ENCODE measurements around the gene GSE1.

Gene GSE1

DNA sequence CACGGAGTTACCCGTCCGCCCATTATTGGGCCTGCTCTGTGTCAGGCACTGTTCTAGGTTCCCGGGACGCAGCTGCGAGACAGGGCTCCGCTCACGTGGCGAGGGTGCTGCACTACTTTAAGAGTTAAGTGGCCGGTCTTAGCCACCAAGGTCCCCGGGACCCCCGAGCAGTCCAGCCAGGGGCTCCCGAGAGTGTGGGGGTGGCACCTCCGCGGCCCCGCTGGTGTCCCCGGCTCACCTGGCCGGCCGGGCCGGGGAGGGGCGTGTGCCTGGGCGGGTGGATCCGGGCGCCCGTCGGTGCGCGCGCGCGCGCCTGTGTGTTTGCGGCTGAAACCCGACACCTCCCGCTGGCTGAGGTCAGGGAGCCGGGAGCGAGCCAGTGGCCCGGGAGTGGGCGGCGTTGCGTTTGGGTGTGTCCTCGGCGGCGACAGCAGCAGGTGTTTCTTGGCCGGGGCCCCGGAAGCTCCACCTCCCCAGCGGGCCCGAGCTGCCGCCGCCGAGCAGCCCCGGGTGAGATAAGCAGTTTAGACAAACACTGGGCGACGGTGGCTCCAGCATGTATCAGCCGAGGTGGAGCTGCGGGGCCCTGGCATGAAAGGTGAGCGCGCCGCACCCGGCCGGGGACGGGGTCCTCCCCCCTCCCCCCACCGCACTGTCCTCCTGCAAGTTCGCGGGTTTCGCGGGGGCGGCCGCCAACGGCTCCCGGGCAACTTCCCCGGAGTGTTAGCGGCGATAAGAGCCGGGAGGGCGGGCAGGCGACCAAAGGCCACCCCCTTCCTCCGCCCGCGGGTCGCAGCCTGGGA lies at the start of gene GSE1:
Gene GSE1 (plus strand): TSS at position 522 of the 803 bp plus-strand sequence. CDS start 70 bp downstream, at position 592.
- Histone ChIP-seq H3K36me3 (no peaks in the 10 kb centered on the region), H3K27me3 (no peaks in the 10 kb centered on the region), H3K9me3 (no peaks in the 10 kb centered on the region), H3K4me1 (peaks cover 5 to 78% (median 45%) of the 10 kb centered on the region in 4 donors), H3K27ac (peak within 1 kb of the TSS; percentile 96 to 98), H3K4me3 (peak within 1 kb of the TSS; percentile 65 to 85)
- DNase-seq, result peak; percentile 89 to 96
- intact Hi-C loops (cut with DNase I; ENCODE audit: low total_unique reads), result loop anchor here (5.0 to 10.0 kb wide), 3 partner anchors 56 to 291 kb away; no protein-coding TSS in a partner anchor
- TF ChIP-seq, protein P1, sequence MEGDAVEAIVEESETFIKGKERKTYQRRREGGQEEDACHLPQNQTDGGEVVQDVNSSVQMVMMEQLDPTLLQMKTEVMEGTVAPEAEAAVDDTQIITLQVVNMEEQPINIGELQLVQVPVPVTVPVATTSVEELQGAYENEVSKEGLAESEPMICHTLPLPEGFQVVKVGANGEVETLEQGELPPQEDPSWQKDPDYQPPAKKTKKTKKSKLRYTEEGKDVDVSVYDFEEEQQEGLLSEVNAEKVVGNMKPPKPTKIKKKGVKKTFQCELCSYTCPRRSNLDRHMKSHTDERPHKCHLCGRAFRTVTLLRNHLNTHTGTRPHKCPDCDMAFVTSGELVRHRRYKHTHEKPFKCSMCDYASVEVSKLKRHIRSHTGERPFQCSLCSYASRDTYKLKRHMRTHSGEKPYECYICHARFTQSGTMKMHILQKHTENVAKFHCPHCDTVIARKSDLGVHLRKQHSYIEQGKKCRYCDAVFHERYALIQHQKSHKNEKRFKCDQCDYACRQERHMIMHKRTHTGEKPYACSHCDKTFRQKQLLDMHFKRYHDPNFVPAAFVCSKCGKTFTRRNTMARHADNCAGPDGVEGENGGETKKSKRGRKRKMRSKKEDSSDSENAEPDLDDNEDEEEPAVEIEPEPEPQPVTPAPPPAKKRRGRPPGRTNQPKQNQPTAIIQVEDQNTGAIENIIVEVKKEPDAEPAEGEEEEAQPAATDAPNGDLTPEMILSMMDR (IDR thresholded peaks at IDR 0.05), result no peak

DNA sequence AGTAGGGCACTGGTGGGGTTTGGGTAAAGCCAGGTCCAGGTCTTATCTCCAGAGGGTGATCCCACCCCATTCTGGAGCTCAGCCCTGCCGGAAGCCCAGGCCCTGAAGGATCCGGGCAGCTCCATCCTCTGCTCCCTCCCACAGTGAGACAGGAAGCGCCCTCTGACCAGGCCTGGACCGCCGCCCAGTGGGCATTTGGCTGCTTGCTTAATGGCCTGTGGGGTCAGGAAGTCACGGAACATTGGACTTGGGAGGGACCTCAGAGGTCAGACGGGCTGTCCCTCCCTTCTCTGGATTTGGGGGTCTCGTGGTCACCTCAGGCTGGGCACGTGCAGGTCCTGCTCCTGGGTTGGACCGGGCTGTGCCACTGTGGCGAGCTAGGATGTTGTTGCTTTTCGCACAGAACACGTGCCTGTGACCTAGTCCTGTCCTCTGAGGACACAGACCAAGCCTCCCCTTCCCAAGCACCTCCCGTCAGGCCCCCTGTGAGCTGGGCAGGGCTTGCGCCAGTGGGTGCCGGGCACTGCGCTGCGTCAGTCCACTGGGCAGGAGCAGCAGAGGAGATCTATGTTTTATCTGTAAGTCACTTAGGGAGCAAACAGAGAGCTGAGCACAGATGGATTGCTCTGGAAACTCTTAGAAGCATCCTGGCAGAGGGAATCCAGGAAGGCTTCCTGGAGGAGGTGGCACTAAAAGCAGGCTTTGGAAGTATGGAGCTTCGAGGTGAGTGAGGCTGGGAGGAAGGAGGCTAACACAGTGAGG lies 49.4 kb upstream of the GSE1 start:
- Histone ChIP-seq H3K27ac (peak overlapping the region; percentile 59 to 60), H3K27me3 (no peaks in the 10 kb centered on the region), H3K36me3 (no peaks in the 10 kb centered on the region), H3K4me1 (peaks cover 0 to 53% (median 21%) of the 10 kb centered on the region in 4 donors), H3K4me3 (no peak overlapping the region), H3K9me3 (no peaks in the 10 kb centered on the region)
- intact Hi-C loops (cut with DNase I; ENCODE audit: low total_unique reads), result no loop called here
- DNase-seq, result peak; percentile 84 to 89
- TF ChIP-seq, protein P1 (IDR thresholded peaks at IDR 0.05), result peak in 1 of 2 experiments; percentile 15

DNA sequence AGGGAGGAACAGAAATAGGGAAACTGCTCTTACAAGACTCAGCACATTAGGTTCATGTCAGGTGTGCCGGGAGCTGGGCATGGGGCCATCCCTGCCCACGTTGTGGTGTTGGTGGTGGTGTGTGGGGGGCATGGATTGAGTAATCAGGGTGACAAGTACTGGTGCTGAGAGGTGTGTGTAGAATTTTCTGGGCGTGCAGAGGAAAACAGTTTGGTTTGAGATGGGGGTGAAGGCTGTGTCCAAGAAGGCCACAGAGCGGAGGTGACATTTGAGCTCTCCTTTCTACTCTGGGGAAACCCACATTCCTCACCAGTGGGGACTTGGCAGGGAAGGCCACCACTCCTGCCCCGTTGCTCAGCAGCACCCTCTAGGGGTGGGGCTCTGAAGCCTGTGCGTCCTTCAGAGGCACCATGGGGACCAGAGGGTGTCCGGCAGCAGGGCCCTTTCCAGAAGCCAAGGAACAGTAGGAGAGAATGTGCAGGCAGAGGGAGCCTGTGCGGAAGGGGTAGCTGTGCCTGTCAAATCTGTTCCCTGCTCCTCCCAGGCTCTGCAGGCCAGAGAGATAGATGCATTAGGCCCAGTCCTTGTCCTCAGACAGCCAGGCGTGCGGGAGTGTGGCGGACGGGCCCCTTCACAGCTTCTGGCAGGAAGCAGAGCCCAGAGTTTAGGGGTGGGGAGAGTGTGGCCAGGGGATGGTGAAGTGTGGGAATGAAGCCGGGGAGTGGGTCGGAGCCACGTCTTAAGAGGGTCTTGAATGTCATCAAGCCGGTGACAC lies 48.7 kb upstream of the GSE1 start:
- no peaks in the 10 kb centered on the region for H3K9me3 ChIP-seq
- intact Hi-C loops (cut with DNase I; ENCODE audit: low total_unique reads), result loop anchor here (5.0 kb wide), 1 partner anchor 43 kb away; no protein-coding TSS in a partner anchor
- no peak for DNase-seq
- peaks cover 0 to 45% (median 21%) of the 10 kb centered on the region in 4 donors for H3K4me1 ChIP-seq
- TF ChIP-seq, protein P1 (IDR thresholded peaks at IDR 0.05), result peak in 1 of 2 experiments; percentile 25
- no peaks in the 10 kb centered on the region for H3K27me3 ChIP-seq
- H3K27ac ChIP-seq, result peak overlapping the region; percentile 59 to 60
- no peak overlapping the region for H3K4me3 ChIP-seq
- H3K36me3 ChIP-seq, result no peaks in the 10 kb centered on the region

DNA sequence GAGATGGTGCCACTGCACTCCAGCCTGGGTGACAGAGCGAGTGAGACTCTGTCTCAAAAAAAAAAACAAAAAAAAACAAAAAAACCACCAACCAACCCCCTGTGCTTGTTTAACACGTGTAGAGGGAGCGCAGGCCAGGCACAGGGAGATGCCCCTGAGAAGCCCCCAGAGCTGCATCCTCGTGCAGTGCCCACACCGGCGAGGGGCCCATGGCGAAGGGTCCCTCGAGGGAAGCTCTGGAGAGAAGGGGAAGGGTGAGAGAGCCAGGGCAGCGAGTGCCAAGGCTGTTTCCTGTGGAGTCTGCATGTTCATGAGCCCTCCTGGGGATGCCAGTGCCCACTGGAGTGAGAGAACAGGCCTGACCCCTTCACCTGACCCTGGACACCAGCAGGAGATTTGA lies 47.8 kb upstream of the GSE1 start:
- H3K27ac ChIP-seq, result no peak overlapping the region
- intact Hi-C loops (cut with DNase I; ENCODE audit: low total_unique reads), result loop anchor here (5.0 kb wide), 1 partner anchor 42 kb away; no protein-coding TSS in a partner anchor
- H3K9me3 ChIP-seq, result no peaks in the 10 kb centered on the region
- no peaks in the 10 kb centered on the region for H3K27me3 ChIP-seq
- DNase-seq, result no peak
- no peaks in the 10 kb centered on the region for H3K36me3 ChIP-seq
- TF ChIP-seq, protein P1 (IDR thresholded peaks at IDR 0.05), result no peak
- H3K4me1 ChIP-seq, result peaks cover 0 to 46% (median 24%) of the 10 kb centered on the region in 4 donors
- H3K4me3 ChIP-seq, result no peak overlapping the region
